COLO668 (cell line): ENCODE data around the gene ETS2.
"Not testable (repeated sequence)": the region's sequence is repeated elsewhere in the genome, so short reads cannot be mapped to it uniquely, and the experiment has no call there.

Experiments
- DNase-seq: peaks from one replicate; lab custom pipeline; 2025; ENCODE audit not compliant: unreplicated experiment; lab: John Stamatoyannopoulos, UW

ETS2 gene

DNA sequence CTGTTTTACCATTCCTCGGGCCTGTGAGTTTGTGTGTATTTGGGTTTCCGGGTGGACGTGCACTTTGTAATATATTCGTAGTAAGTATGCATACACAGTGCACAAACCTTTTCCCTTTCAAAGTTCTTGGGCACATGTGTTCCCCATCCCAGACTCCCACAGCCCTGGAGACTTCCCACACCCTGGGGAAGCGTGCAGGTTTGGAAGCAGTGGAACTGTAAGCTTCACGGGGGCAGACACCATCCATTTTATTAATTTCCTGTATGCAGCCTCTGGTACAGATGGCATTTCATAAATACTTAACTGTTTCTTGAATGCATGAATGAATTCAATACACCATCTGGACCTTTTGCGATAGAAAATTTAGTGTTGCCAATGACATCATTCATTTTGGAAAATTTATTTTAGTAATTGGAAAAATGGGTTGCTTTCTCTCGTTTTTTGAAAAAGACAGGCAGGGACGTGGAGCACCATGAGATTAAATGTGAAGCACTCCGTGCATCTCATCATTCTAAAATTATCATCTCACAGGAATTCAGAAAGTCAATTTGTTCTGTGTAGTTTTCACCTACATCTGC, 10.8 kb downstream of the ETS2 start:
- DNase-seq: no peak

DNA sequence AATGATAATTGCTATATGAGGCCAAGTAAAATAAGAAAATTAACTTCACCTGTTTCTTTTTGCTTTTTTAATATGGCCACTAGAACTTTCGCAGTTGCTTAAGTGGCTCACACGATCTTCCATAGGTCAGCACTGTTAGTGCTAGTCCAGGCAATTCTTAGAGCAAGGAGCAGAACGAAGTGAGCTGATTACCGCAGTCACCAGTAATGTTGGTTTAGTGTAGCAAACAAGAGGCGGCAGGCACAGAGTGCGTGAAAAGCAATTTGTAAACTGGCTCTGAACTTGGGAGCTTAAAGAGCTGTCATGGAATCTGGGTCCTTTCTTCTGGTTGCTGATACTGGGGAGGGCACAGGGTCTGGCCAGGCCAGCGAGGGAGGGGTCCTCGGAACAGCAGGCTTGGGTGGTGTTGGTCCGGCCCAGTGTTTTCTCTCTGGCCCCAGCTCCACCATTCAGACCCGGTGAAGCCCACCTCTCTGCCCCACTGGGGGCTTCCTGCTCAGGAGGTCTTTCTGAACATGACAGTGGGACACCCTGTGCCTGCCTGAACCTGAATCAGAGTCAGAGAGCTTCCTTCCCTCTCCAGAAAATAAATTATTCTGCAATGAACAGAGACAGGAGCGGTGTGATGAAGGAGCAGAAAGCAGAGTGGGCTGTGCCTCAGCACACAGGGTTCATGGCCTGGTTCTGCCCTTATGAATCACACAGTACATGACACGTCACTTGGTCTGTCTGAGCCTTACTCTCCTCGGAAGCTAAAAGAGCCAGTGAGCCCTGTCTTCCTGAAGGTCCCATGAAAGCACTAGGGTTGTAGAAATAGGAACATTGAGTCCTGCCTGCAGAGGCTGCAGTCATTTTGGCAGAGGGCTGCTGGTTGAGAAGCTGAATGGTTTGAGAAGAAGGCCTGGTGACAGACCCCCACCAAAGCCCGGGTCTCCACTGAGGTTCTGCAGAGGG, 11.9 kb downstream of the ETS2 start:
- DNase-seq: no peak

DNA sequence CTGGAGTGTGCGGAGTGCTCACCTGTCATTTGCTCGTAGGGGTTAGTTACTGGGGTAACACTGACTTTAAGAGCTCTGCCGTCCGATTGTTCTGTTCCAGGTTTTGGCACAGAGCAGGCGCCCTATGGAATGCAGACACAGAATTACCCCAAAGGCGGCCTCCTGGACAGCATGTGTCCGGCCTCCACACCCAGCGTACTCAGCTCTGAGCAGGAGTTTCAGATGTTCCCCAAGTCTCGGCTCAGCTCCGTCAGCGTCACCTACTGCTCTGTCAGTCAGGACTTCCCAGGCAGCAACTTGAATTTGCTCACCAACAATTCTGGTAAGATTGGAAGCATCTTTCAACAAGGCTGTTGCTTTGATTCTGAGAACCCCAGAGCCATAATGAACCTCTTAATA, 12.6 kb downstream of the ETS2 start:
- DNase-seq: no peak

DNA sequence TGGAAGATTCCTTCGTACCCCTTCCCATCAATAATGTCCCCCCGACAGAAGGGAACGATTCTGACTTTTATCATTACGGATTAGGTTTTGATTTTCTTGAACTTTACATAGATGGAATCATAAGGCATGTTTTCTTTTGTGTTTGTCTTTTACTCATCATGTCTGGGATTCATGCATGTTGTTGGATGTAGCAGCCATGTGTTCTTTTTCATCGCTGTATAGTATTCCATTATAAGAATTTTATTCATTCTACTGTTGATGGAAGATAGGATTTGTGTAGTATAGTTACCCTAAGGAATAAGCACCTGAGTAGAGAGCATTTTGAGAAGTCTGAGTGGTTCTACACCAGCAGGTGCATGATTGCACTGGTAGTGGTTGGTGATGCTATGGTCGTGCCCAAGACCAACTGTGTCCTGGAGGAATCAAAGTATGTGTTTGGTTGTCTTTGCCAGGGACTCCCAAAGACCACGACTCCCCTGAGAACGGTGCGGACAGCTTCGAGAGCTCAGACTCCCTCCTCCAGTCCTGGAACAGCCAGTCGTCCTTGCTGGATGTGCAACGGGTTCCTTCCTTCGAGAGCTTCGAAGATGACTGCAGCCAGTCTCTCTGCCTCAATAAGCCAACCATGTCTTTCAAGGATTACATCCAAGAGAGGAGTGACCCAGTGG, 13.5 kb downstream of the ETS2 start:
- no peak for DNase-seq

DNA sequence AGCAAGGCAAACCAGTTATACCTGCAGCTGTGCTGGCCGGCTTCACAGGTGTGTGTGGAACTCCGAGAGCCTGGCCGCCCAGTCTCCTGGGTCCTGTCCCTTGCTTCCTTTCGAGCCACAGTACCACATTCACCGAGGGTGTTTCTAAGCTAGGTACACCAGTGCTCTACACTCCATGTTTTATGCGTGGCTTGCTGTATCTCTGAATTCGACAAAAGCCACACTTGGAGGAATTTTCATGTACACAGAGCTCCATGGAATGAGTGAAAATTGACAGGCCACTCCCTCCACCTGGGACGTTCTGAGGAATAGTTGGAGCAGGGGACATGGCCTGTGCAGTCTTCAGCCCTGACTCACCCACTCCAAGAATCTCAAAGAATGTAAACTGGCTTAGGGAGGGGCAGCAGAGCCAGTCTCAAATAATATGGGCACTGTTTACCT, 14.0 kb downstream of the ETS2 start:
- DNase-seq: no peak

DNA sequence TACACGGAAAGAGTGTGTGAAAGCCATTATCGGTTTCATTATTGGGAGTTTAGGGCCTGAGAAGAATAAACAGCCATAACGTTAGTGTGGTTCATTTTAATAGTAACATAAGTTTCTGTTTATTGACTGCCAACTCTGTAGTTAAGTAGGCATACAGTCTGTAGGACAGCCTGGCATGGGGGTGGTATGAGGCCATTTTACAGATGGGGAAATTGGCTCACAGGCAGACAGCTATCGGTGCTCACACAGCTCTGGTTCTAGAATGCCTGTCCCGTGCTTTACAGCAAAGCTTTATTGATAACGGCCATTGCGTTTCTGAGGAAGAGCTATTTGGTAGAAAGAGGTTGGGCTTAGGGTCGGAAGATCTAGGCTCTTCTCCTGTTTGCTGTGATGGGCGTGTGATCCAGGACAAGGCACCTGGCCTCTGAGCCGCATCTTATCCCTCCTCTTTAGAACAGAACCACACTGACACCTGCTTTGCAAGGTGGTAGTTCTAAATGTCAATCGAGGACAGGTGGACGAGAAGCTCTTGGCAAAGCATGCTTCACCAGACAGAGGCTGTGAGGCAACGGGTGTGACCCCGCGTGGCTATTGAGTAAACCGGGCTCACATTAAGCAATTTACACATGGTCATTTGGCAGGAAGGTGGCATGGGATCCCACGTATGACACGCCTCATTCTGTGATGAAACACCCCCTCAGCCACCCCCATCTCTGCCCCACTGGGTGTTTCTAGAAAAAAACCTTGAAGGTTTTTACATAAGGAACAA, 14.9 kb downstream of the ETS2 start:
- DNase-seq: peak; percentile 21

DNA sequence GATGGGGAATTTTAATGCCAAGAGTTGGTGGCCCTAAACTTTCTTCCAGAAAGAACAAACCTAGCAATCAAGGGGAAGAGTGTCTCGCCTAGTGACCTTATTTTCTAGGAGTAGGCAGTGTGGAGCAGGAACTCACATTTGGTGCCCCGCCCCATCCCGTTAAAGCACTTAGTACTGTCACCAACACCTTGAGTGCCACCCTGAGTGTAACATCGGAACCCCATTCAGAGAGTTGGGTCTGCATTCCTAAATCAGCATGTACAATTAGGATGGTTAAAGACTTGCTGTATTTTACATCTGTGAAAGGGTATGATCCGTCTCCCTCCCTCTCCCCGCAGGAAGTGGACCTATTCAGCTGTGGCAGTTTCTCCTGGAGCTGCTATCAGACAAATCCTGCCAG, 15.5 kb downstream of the ETS2 start:
- no peak for DNase-seq

DNA sequence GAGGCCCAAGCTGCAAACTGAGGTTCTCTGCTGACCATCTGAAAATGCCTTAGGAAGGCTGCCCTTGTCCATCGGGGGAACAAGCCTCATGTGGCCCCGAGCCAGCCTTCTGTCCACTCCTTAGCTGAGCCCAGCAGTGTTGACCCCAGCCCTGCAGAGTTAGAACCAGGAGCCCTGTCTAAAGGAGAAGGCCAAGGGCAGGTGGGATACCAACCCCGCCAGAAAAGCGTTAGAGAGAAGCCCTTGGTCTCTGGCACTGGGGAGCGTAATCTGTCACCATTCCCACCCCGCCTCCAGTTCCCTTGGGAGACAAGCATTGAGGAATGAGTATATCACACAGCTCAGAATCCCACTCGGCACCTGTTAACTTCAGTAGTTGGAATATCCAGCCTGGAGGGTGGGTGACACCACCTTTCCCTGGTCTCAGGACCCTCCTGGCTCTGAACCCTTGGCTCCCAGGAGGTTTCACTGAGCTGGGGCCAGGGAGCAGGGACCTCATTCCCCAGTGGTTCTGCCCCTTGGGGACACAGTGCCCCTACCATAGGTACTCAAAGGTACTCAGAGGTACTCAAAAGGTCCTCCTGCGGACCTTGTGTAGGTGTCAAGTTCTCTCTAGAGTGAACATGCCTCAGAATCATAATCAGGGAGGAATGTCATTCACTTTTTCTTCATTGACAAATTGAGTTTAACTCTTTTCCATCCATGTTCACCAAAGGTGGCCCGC, 16.4 kb downstream of the ETS2 start:
- no peak for DNase-seq

DNA sequence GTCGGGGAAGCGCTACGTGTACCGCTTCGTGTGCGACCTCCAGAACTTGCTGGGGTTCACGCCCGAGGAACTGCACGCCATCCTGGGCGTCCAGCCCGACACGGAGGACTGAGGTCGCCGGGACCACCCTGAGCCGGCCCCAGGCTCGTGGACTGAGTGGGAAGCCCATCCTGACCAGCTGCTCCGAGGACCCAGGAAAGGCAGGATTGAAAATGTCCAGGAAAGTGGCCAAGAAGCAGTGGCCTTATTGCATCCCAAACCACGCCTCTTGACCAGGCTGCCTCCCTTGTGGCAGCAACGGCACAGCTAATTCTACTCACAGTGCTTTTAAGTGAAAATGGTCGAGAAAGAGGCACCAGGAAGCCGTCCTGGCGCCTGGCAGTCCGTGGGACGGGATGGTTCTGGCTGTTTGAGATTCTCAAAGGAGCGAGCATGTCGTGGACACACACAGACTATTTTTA, 17.1 kb downstream of the ETS2 start:
- DNase-seq: no peak

DNA sequence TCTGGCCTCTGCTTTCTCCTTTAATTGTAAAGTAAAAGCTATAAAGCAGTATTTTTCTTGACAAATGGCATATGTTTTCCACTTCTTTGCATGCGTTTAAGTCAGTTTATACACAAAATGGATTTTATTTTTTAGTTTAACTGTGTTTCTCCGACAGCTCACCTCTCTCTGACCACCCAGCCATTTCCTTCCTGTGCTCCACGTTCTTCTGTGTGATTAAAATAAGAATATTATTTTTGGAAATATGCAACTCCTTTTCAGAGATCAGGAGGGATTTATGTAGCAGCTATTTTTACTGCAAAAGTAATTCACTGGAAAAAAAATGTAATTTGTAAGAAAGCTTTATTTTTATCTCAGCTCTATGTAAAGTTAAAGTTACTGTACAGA, 18.0 kb downstream of the ETS2 start:
- DNase-seq: no peak

DNA sequence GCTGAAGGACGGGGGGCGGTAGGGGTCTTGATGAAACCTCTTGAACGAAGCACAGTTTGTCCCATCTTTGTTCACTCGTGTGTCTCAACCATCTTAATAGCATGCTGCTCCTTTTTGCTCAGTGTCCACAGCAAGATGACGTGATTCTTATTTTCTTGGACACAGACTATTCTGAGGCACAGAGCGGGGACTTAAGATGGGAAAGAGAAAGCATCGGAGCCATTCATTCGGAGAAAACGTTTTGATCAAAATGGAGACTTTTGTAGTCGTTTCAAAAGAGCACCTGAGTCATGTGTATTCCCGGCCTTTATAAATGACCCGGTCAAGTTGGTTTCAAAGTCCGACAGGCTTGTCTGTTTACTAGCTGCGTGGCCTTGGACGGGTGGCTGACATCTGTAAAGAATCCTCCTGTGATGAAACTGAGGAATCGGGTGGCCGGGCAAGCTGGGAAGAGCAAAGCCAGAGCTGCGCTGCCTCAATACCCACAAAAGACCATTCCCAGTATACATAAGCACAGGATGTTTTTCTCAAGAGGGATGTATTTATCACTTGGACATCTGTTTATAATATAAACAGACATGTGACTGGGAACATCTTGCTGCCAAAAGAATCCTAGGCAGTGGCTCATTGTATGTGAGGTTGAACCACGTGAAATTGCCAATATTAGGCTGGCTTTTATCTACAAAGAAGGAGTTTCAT, 18.5 kb downstream of the ETS2 start:
- no peak for DNase-seq

DNA sequence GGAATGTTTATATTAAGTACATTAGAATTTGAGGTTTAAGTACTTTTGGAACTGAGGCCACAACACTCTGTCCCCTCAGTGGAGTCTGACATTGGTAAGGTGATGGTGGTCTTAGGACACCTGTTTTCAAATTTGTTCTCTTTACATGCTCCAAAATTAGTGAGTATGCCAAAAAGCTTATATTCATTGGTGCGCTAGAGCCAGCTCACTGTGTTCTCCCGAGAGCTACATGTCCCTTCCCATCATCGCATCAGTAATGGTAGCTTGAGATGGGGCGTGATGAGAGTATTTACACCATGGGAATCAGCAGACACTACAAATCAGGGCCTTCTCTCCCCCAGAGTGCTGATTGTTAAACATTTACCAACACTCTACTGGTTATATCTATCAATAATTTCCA, 19.5 kb downstream of the ETS2 start:
- DNase-seq: no peak

DNA sequence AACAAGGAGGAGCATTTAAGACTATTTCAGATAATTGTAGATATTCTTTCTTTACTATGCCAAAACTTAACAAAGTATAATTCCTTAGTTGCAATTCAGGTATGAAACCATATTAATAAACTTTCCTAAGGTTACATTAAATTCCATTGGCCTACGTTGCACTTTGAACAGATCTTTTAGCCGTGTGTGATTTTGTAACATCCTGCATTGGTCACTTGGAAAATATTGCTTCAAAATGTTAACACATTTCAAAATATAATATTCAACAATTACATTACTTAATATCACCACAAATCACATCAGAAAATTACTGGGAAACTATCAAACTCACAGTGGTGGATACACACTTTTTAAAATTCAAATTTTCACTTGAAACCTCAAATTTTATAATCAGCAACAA, 20.2 kb downstream of the ETS2 start:
- DNase-seq: no peak

DNA sequence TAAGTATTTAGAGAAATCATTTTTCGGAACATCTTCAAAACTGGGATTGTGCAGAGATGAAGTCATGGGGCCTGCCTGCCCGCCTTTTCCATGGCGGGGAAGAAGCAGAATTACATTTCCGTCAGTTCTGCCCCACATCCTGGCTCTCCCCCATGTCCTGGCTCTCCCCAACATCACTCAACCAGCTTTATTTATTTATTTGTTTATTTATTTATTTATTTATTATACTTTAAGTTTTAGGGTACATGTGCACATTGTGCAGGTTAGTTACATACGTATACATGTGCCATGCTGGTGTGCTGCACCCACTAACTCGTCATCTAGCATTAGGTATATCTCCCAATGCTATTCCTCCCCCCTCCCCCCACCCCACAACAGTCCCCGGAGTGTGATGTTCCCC, 22.4 kb downstream of the ETS2 start:
- DNase-seq: not testable (repeated sequence)

DNA sequence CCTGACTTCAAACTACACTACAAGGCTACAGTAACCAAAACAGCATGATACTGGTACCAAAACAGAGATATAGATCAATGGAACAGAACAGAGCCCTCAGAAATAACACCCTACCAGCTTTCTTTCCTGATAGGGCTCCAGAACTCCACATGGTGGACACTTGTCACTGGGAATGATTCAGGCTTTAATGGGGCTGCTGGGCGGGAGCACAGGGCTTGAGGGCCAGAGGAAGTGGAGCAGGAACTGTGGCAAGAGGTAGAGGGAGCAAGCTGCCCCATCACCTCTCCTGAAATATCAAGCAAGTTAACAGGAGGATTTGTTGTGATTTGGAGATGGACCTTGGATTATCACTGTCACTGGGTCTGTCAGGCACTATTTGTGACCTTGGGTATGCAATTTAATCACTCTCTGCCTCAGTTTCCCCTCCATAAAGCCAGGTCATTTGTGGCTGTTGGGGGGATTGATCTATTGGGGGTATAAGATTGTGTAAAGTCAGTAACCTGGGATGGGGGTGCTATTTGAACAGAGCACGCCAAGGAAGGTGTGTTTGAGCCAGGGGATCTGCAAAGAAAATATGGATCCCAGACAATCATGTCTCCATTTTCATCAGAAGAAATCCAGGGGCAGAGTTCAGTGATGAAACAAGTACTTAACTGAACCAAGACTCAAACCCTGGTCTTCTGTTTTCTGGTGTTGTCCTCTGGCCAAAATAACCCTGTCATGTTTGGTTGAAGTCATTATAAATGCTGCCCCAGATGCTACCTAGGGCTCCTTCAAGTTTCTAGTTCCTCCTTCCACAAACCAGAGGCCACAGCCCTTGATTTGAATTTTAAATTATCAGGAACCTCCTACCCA, 25.2 kb downstream of the ETS2 start:
- no peak for DNase-seq

DNA sequence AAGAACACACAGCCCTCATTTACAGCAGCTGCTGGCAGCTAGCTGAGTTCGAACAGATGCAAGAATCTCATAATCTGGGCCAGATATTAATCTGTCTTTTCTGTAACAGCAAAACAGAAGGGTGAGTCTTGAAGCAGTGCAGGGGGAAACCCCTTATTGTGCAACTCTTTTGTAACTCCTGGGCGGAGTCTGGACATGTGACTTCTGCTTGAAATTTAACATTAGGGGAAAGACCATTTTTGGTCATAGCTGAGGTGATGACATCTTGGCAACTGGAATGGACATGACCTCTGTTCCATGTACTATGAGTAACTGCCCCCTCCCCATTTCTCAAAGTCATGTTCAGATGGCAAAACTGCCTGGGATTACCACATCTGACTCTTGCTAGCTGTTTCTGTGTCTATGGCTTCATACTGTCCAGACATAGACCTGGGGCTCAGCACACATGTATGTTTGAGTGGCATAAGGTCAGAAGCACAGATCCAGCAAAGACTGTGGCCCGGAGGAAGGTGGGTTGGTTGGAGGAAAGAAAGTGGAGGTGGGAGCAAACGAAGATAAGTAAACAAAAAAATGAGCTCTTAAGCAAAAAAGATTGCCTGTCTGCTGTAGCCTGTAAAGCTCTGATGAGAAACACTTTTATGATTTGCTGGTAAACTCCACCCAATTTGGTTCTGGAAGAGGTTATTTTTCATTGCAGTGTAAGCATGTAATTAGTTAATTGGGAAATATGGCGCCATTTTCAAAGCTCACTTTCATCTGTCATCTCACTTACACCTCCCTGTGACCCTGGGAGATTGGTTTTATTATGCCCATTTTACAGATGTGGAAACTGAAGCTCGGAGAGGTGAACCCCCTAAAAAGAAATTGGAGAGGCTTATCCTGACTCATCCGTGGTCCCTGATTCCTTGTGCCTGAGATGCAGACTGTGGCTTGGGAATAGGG, 26.1 kb downstream of the ETS2 start:
- no peak for DNase-seq

DNA sequence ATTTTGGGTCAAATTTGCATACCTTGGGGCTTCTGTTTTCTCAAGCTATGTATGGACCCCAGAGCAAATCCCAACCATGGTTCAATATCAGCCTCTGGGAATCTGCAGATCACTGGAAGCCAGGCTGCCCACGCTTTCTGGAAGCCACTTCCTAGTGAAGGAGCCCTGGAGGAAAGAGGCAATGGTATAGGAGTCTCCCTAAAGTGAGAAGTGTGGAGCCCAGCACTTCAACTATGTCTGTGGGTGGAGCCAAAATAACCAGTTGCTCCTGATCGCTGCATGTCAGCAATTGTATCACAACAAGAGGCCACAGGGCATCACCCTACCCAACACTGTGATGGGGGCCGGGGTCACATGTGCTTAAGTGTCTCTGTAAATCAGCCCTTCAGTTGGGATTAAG, 26.9 kb downstream of the ETS2 start:
- no peak for DNase-seq

DNA sequence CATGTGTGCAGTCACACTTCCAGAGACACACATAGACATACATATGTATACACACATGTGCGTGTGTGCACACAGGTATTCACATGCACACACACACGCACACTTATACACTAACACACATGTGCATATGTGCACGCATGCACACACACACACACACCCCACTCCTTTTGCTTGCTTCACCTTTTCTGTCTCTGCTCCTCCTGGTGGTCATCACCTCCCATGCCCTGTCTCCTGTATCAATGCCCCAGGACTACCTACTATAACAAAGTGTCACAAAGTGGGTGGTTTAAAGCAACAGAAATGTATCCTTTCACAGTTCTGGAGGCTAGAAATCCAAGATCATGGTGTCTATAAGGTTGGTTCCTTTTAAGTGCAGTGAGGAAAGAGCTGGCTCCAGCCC, 27.4 kb downstream of the ETS2 start:
- DNase-seq: no peak
